GM13976 (cell line): ENCODE data around the gene EP400.
"Not testable (repeated sequence)": the region's sequence is repeated elsewhere in the genome, so short reads cannot be mapped to it uniquely, and the experiment has no call there.

Source experiments
- DNase-seq: peaks from one replicate; pipeline ENCODE4 v3.0.0; 2012; ENCODE audit warnings: low spot score
- CTCF ChIP-seq: IDR thresholded peaks from 2 replicates; pipeline ENCODE4 v1.5.1; 2012; ENCODE audit warnings: borderline replicate concordance, mild to moderate bottlenecking; ENCODE audit not compliant: insufficient read depth; ENCODE audit errors: extremely low read depth, missing control alignments, control extremely low read depth
- in situ Hi-C: fragments of 300-500 bp; cut with MboI; formaldehyde crosslinking; loops from one replicate; pipeline ENCODE4 v1.12.0; 2022; ENCODE audit warnings: low sequenced_read_pairs, mixed read lengths, inconsistent platforms; ENCODE audit not compliant: unreplicated experiment

The EP400 gene

GRCh38 chr12:132077322-132078100, 127.8 kb downstream of the EP400 start:
- in situ Hi-C loops: no loop called here
- no peak for DNase-seq
- TF ChIP-seq CTCF: no peak

- no peak for TF ChIP-seq CTCF
- in situ Hi-C loops: no loop called here
- no peak for DNase-seq
Observed at GRCh38 chr12:132078190-132078589, 128.4 kb downstream of the EP400 start.

GRCh38 chr12:132079200-132079599, 129.5 kb downstream of the EP400 start:
- in situ Hi-C loops: no loop called here
- TF ChIP-seq CTCF: no peak

GRCh38 chr12:132079695-132080094, 130.0 kb downstream of the EP400 start:
- in situ Hi-C loops: no loop called here
- DNase-seq: no peak
- no peak for TF ChIP-seq CTCF

More at GRCh38 chr12:132079200-132079599, 129.5 kb downstream of the EP400 start:
- no peak for DNase-seq

GRCh38 chr12:132080515-132080914, 130.8 kb downstream of the EP400 start:
- DNase-seq, in situ Hi-C loops: not testable (repeated sequence)

GRCh38 chr12:132081423-132081822, 131.7 kb downstream of the EP400 start:
- in situ Hi-C loops: no loop called here
- DNase-seq: no peak
- TF ChIP-seq CTCF: no peak

- DNase-seq: no peak
- no peak for TF ChIP-seq CTCF
- in situ Hi-C loops: no loop called here
Observed at GRCh38 chr12:132083614-132083940, 133.8 kb downstream of the EP400 start.
